ENCODE results near the gene DEPDC4.
A peak's percentile ranks its signal among the peaks of the same experiment; 100 is the strongest.
"Not testable (repeated sequence)": the region's sequence is repeated elsewhere in the genome, so short reads cannot be mapped to it uniquely, and the experiment has no call there.

Gene DEPDC4

DNA sequence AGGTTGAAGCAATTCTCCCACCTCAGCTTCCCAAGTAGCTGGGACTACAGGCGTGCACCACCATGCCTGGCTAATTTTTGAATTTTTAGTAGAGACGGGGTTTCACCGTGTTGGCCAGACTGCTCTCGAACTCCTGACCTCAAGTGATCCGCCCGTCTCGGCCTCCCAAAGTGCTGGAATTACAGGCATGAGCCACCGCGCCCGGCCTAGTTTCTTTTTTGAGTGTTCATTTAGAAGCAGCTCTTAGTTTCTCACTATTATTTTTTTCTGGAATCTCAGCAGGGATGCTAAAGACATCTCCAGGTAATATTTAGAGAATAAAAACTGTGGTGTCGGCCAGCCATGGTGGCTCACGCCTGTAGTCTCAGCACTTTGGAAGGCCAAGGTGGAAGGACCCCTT is 17.7 kb upstream of the DEPDC4 start:
- H3K9me3 ChIP-seq (ENCODE audit: control insufficient read depth, insufficient read depth, low read length); H3K27ac ChIP-seq (ENCODE audit: low read depth, low read length); H3K4me1 ChIP-seq (ENCODE audit: control insufficient read depth, insufficient read depth, low read length); H3K9ac ChIP-seq (ENCODE audit: low read depth, low read length); H3K4me3 ChIP-seq (ENCODE audit: low read depth, low read length); H3K27me3 ChIP-seq (ENCODE audit: control insufficient read depth, insufficient read depth, low read length): not testable (repeated sequence)
- H3K36me3 ChIP-seq (ENCODE audit: control insufficient read depth, insufficient read depth, low read length): peaks cover 14% of the 10 kb centered on the region

DNA sequence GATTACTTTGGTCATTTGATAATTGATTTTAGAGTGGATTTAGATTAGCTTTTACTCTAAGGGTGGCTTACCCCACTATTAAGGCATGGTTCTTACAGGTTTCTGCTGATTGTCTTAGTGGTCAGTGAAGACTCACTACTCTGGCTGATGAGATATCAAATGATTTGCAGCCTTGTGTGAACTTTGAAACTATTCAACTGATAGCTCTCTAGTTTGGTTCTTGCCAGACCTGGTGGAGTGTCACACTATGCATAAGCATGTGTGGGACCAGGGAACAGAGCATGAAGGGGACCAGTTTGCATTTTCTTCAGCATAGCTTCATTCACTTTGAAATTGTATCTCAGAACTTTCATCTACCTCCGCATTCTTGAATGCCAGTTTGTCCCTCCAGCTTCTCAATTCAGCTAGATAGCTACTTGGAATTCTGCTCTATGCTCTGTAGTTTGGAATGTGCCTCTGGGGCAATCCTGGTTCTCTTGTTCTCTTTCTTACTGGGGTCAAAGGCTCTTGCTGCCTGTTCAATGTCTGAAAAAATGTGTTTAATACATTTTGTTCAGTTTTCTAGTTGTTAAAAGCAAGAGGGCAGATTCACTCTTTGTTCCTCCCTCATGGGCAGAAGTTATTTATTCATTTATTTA is 12.8 kb upstream of the DEPDC4 start:
- no peaks in the 10 kb centered on the region for H3K27me3 ChIP-seq (ENCODE audit: control insufficient read depth, insufficient read depth, low read length)
- peaks cover 8% of the 10 kb centered on the region; the same call in 1 of the 2 replicates for H3K36me3 ChIP-seq (ENCODE audit: control insufficient read depth, insufficient read depth, low read length)
- no peaks in the 10 kb centered on the region for H3K9me3 ChIP-seq (ENCODE audit: control insufficient read depth, insufficient read depth, low read length)
- peaks cover 9% of the 10 kb centered on the region; the same call in 1 of the 2 replicates for H3K4me1 ChIP-seq (ENCODE audit: control insufficient read depth, insufficient read depth, low read length)
- no peak overlapping the region for H3K27ac ChIP-seq (ENCODE audit: low read depth, low read length)
- no peak overlapping the region for H3K9ac ChIP-seq (ENCODE audit: low read depth, low read length)
- H3K4me3 ChIP-seq (ENCODE audit: low read depth, low read length): no peak overlapping the region

- Histone ChIP-seq H3K9me3 (ENCODE audit: control insufficient read depth, insufficient read depth, low read length) (no peaks in the 10 kb centered on the region), H3K9ac (ENCODE audit: low read depth, low read length) (no peak overlapping the region), H3K36me3 (ENCODE audit: control insufficient read depth, insufficient read depth, low read length) (peaks cover 8% of the 10 kb centered on the region; the same call in 1 of the 2 replicates), H3K27ac (ENCODE audit: low read depth, low read length) (no peak overlapping the region), H3K4me3 (ENCODE audit: low read depth, low read length) (no peak overlapping the region), H3K4me1 (ENCODE audit: control insufficient read depth, insufficient read depth, low read length) (peaks cover 9% of the 10 kb centered on the region; the same call in 1 of the 2 replicates), H3K27me3 (ENCODE audit: control insufficient read depth, insufficient read depth, low read length) (no peaks in the 10 kb centered on the region)
Measured at GRCh38 chr12:100279159-100279558, 12.3 kb upstream of the DEPDC4 start.

DNA sequence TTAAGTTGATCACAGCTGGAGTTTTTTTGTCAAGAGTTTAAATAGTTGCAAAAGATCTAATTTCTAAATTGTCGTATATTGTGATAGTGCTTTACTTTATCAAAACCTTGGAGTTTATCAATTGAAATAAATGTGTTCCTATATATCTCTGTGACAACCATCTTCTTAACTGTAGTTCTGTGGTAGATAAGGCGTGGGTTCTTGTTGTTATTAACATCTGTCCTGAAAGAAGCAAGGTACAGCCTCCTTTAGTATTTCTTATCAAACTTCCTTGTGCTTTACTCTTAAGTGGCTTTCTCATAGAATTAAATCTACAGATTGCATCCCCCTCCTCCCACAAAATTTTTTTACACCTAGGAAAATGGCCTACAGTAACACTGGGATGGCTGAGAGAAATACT is 7.4 kb upstream of the DEPDC4 start:
- H3K27me3 ChIP-seq (ENCODE audit: control insufficient read depth, insufficient read depth, low read length): no peaks in the 10 kb centered on the region
- H3K4me1 ChIP-seq (ENCODE audit: control insufficient read depth, insufficient read depth, low read length): peaks cover 11% of the 10 kb centered on the region
- H3K4me3 ChIP-seq (ENCODE audit: low read depth, low read length): no peak overlapping the region
- H3K36me3 ChIP-seq (ENCODE audit: control insufficient read depth, insufficient read depth, low read length): no peaks in the 10 kb centered on the region
- no peak overlapping the region for H3K27ac ChIP-seq (ENCODE audit: low read depth, low read length)
- no peak overlapping the region for H3K9ac ChIP-seq (ENCODE audit: low read depth, low read length)
- no peaks in the 10 kb centered on the region for H3K9me3 ChIP-seq (ENCODE audit: control insufficient read depth, insufficient read depth, low read length)

GRCh38 chr12:100273782-100274181 is 6.9 kb upstream of the DEPDC4 start:
- Histone ChIP-seq H3K9ac (ENCODE audit: low read depth, low read length) (no peak overlapping the region), H3K27ac (ENCODE audit: low read depth, low read length) (no peak overlapping the region), H3K36me3 (ENCODE audit: control insufficient read depth, insufficient read depth, low read length) (no peaks in the 10 kb centered on the region), H3K4me3 (ENCODE audit: low read depth, low read length) (no peak overlapping the region), H3K27me3 (ENCODE audit: control insufficient read depth, insufficient read depth, low read length) (no peaks in the 10 kb centered on the region), H3K4me1 (ENCODE audit: control insufficient read depth, insufficient read depth, low read length) (peaks cover 15% of the 10 kb centered on the region), H3K9me3 (ENCODE audit: control insufficient read depth, insufficient read depth, low read length) (no peaks in the 10 kb centered on the region)

GRCh38 chr12:100268835-100269564 is 2.1 kb upstream of the DEPDC4 start:
- H3K4me1 ChIP-seq (ENCODE audit: control insufficient read depth, insufficient read depth, low read length): peaks cover 26% of the 10 kb centered on the region
- H3K9ac ChIP-seq (ENCODE audit: low read depth, low read length): no peak overlapping the region
- peak overlapping the region; percentile 88 for H3K4me3 ChIP-seq (ENCODE audit: low read depth, low read length)
- no peaks in the 10 kb centered on the region for H3K9me3 ChIP-seq (ENCODE audit: control insufficient read depth, insufficient read depth, low read length)
- H3K27me3 ChIP-seq (ENCODE audit: control insufficient read depth, insufficient read depth, low read length): no peaks in the 10 kb centered on the region
- H3K27ac ChIP-seq (ENCODE audit: low read depth, low read length): no peak overlapping the region
- no peaks in the 10 kb centered on the region for H3K36me3 ChIP-seq (ENCODE audit: control insufficient read depth, insufficient read depth, low read length)

- Histone ChIP-seq H3K27ac (ENCODE audit: low read depth, low read length) (peak overlapping the region; percentile 97), H3K4me1 (ENCODE audit: control insufficient read depth, insufficient read depth, low read length) (peaks cover 26% of the 10 kb centered on the region), H3K4me3 (ENCODE audit: low read depth, low read length) (peak overlapping the region; percentile 88)
Measured at GRCh38 chr12:100267603-100268281, 863 bp upstream of the DEPDC4 start.

DNA sequence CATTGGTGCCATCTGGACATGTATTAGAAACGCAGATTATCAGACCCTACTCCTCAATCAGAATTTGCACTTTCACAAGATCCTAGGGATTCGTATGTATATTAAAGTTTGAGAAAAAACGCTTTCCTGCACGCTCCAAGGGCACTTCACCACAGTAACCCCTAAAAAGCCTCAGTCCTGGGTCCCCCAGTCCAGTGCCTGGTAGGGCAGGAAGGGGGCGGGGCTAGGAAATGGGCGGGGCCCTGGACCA is 369 bp downstream of the DEPDC4 start:
- H3K9ac ChIP-seq (ENCODE audit: low read depth, low read length): peak overlapping the region; percentile 57
- no peaks in the 10 kb centered on the region for H3K36me3 ChIP-seq (ENCODE audit: control insufficient read depth, insufficient read depth, low read length)
- peak overlapping the region; percentile 97 for H3K27ac ChIP-seq (ENCODE audit: low read depth, low read length)
- no peaks in the 10 kb centered on the region for H3K27me3 ChIP-seq (ENCODE audit: control insufficient read depth, insufficient read depth, low read length)
- H3K4me3 ChIP-seq (ENCODE audit: low read depth, low read length): peak overlapping the region; percentile 88
- H3K9me3 ChIP-seq (ENCODE audit: control insufficient read depth, insufficient read depth, low read length): no peaks in the 10 kb centered on the region
- H3K4me1 ChIP-seq (ENCODE audit: control insufficient read depth, insufficient read depth, low read length): peaks cover 19% of the 10 kb centered on the region

More at GRCh38 chr12:100267603-100268281, 863 bp upstream of the DEPDC4 start:
- Histone ChIP-seq H3K36me3 (ENCODE audit: control insufficient read depth, insufficient read depth, low read length) (no peaks in the 10 kb centered on the region), H3K9ac (ENCODE audit: low read depth, low read length) (peak overlapping the region; percentile 79), H3K9me3 (ENCODE audit: control insufficient read depth, insufficient read depth, low read length) (no peaks in the 10 kb centered on the region), H3K27me3 (ENCODE audit: control insufficient read depth, insufficient read depth, low read length) (no peaks in the 10 kb centered on the region)

DNA sequence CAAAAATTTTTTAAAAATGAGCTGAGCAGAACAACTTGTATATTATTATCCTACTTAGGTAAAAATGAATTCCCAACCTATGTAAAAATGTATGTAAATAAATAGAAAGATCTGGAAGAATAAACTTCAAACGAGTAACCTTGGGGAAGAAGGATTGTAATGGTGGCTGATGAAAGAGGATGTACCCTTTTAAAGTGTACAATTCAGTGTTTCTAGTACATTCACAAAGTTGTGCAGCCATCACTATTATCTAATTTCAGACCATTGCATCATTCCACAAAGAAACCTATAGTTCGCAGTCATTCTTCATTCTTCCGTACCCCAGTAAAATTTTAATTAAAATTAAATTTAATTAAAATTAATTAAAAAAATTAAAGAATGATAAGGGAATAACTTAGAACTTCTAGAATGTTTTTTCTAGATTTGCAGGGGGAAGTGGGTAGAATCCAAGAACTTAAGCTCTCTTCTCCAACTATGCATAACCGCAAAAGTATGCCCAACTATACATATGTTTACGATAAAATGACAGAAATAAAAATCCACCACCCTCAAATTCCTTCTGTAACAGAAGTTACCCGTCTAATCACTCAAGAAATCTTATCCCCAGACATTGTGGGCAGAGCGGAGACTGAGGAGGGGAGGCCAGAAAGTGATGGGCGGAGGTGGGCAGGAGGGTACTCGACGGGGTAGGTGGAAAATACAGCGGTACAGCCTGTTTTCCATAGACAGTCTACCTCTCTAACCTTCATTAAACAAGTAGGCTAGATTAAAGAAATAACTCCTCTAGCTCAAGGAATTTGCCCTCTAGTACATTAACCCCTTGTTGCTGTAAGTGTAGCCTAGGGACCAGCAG is 921 bp downstream of the DEPDC4 start:
- H3K27me3 ChIP-seq (ENCODE audit: control insufficient read depth, insufficient read depth, low read length): no peaks in the 10 kb centered on the region
- no peaks in the 10 kb centered on the region for H3K9me3 ChIP-seq (ENCODE audit: control insufficient read depth, insufficient read depth, low read length)
- no peaks in the 10 kb centered on the region for H3K36me3 ChIP-seq (ENCODE audit: control insufficient read depth, insufficient read depth, low read length)
- peak overlapping the region; percentile 88 for H3K4me3 ChIP-seq (ENCODE audit: low read depth, low read length)
- peak overlapping the region; percentile 53 for H3K9ac ChIP-seq (ENCODE audit: low read depth, low read length)
- H3K27ac ChIP-seq (ENCODE audit: low read depth, low read length): peak overlapping the region; percentile 97
- peaks cover 19% of the 10 kb centered on the region for H3K4me1 ChIP-seq (ENCODE audit: control insufficient read depth, insufficient read depth, low read length)

DNA sequence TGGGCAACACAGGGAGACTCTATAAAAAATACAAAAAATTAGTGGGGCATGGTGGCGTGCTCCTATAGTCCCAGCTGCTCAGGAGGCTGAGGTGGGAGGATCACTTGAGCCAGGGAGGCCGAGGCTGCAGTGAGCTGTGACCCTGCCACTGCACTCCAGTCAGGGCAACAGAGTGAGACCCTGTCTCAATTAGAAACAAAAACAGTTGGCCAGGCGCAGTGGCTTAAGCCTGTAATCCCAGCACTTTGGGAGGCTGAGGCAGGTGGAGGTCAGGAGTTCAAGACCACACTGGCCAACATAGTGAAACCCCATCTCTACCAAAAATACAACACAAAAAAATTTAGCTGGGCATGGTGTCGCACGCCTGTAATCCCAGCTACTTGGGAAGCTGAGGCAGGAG is 1.8 kb downstream of the DEPDC4 start:
- peaks cover 19% of the 10 kb centered on the region for H3K4me1 ChIP-seq (ENCODE audit: control insufficient read depth, insufficient read depth, low read length)
- H3K27ac ChIP-seq (ENCODE audit: low read depth, low read length); H3K27me3 ChIP-seq (ENCODE audit: control insufficient read depth, insufficient read depth, low read length); H3K36me3 ChIP-seq (ENCODE audit: control insufficient read depth, insufficient read depth, low read length); H3K9me3 ChIP-seq (ENCODE audit: control insufficient read depth, insufficient read depth, low read length); H3K4me3 ChIP-seq (ENCODE audit: low read depth, low read length); H3K9ac ChIP-seq (ENCODE audit: low read depth, low read length): not testable (repeated sequence)
